Renal pelvis (tissue), 4 donors: ENCODE measurements around the gene ZNF488. TPM values are rescaled to one million over a fixed set of nuclear protein-coding genes. Genes with fewer than 3 reads are reported as not detected.
"Not testable (repeated sequence)": the region's sequence is repeated elsewhere in the genome, so short reads cannot be mapped to it uniquely, and the experiment has no call there.

Source experiments
- DNase-seq: peaks from one replicate; pipeline ENCODE4 v3.0.0-alpha.2; 2013
- polyA plus RNA-seq, 3 donors: library from polyadenylated mRNA; unstranded; fragments of 120-200 nt; gene quantifications; one replicate each; pipeline ENCODE4 v1.2.1, GENCODE V29; 2013; ENCODE audit not compliant: insufficient read length in 3 of 3

The ZNF488 gene
- polyA plus RNA-seq, 3 donors: 4.8 to 5.7 (median 5.4) TPM

GRCh38 chr10:47388879-47389278 lies 4.8 kb upstream of the ZNF488 start:
- DNase-seq: no peak

- DNase-seq: not testable (repeated sequence)
These were observed 2.0 kb upstream of the ZNF488 start for GRCh38 chr10:47386104-47386503.

GRCh38 chr10:47383261-47384147 lies 589 bp downstream of the ZNF488 start:
- DNase-seq: no peak

GRCh38 chr10:47381427-47382379 lies 2.4 kb downstream of the ZNF488 start:
- no peak for DNase-seq

GRCh38 chr10:47381103-47381395 lies 3.0 kb downstream of the ZNF488 start:
- DNase-seq: no peak

GRCh38 chr10:47380341-47381102 lies 3.6 kb downstream of the ZNF488 start:
- DNase-seq: no peak

GRCh38 chr10:47379901-47380300 lies 4.2 kb downstream of the ZNF488 start:
- no peak for DNase-seq

- DNase-seq: no peak
These were observed 4.7 kb downstream of the ZNF488 start for GRCh38 chr10:47379445-47379785.

- no peak for DNase-seq
These were observed 5.3 kb downstream of the ZNF488 start for GRCh38 chr10:47378606-47379444.

GRCh38 chr10:47378183-47378510 lies 5.9 kb downstream of the ZNF488 start:
- no peak for DNase-seq

GRCh38 chr10:47376522-47377220 lies 7.4 kb downstream of the ZNF488 start:
- no peak for DNase-seq

GRCh38 chr10:47374611-47375536 lies 9.2 kb downstream of the ZNF488 start:
- DNase-seq: no peak

GRCh38 chr10:47372726-47373125 lies 11.4 kb downstream of the ZNF488 start:
- DNase-seq: no peak

- no peak for DNase-seq
These were observed 12.2 kb downstream of the ZNF488 start for GRCh38 chr10:47371629-47372485.

- no peak for DNase-seq
These were observed 13.2 kb downstream of the ZNF488 start for GRCh38 chr10:47370878-47371277.

GRCh38 chr10:47370015-47370767 lies 13.9 kb downstream of the ZNF488 start:
- no peak for DNase-seq

- no peak for DNase-seq
These were observed 14.7 kb downstream of the ZNF488 start for GRCh38 chr10:47369251-47369894.
